Testis (tissue), 2 donors: Measurements from ENCODE around the gene HJURP.

ENCODE experiments used
- POLR2A ChIP-seq: fragments of 450-650 bp; IDR thresholded peaks from one replicate; pipeline ENCODE4 v1.6.1; 2017; ENCODE audit warnings: antibody characterized with exemption, mild to moderate bottlenecking, moderate library complexity
- TF ChIP-seq, protein P1 (sequence below), 3 experiments: fragments of 450-650 bp in 2 of 3; fragments of 200-600 bp in 1 of 3; sonication (generic) in 1 of 3; IDR thresholded peaks; one replicate each; pipeline ENCODE4 v1.5.1; 2016 to 2019; ENCODE audit warnings: antibody characterized with exemption in 3 of 3, mild to moderate bottlenecking in 2 of 3, moderate library complexity in 1 of 3

DNA sequence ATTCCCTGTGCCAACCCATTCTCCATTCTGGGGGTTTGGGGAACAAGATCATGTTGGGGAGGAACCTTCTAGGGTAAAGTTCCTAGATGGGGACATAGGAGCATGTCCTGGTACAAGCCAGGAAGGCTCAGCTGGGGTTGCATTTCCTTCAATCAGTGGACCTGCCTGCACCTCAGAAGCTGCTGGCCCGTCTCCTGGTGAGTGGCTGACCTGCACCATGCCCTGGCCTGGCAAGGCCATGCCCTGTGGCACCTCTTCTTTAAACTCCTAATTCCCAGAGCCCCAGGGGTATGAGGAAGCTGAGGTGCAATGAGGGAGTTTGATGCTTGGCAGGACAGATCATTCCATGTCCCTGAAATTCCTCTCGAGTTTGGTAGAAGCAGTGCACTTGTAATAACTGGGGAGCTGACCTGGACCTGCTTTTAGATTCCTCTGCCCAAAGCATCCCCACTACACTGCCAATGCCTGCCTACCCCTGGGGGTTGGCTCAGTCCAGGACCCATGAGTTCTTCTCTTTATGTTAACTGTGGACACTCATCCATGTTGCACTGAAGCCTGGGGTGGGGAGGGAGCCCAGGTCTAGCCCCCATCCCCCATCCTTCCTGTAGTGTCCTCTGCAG is 50.9 kb downstream of the HJURP start:
- TF ChIP-seq, protein P1, sequence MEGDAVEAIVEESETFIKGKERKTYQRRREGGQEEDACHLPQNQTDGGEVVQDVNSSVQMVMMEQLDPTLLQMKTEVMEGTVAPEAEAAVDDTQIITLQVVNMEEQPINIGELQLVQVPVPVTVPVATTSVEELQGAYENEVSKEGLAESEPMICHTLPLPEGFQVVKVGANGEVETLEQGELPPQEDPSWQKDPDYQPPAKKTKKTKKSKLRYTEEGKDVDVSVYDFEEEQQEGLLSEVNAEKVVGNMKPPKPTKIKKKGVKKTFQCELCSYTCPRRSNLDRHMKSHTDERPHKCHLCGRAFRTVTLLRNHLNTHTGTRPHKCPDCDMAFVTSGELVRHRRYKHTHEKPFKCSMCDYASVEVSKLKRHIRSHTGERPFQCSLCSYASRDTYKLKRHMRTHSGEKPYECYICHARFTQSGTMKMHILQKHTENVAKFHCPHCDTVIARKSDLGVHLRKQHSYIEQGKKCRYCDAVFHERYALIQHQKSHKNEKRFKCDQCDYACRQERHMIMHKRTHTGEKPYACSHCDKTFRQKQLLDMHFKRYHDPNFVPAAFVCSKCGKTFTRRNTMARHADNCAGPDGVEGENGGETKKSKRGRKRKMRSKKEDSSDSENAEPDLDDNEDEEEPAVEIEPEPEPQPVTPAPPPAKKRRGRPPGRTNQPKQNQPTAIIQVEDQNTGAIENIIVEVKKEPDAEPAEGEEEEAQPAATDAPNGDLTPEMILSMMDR (IDR thresholded peaks at IDR 0.05) = no peak
- TF ChIP-seq POLR2A = no peak
